ENCODE data around the gene CSTF3. TPM values are rescaled to one million over a fixed set of nuclear protein-coding genes. Genes with fewer than 3 reads are reported as not detected.
A peak's percentile ranks its signal among the peaks of the same experiment; 100 is the strongest.
"Not testable (repeated sequence)": the region's sequence is repeated elsewhere in the genome, so short reads cannot be mapped to it uniquely, and the experiment has no call there.

CSTF3 gene
- 10 to 100 TPM; 30.7 to 44.1 (median 38.8) TPM for polyA plus RNA-seq (ENCODE audit: insufficient read length in 10 of 10)
- long read RNA-seq, donor 1, transcript CSTF3-203 (3 exons, 1,132 nt) = major isoform, 8 of 17 reads
- long read RNA-seq, donor 1, transcript CSTF3-202 (2 exons, 715 nt) = major isoform, 8 of 17 reads
- long read RNA-seq, donor 1, partial matches to known transcripts = 0 of 17 reads
- long read RNA-seq, donor 1, other reads (novel, unspliced or antisense) = 0 of 17 reads
- long read RNA-seq, donor 2, transcript CSTF3-202 (2 exons, 715 nt) = major isoform, 10 of 22 reads
- long read RNA-seq, donor 2, transcript CSTF3-203 (3 exons, 1,132 nt) = major isoform, 10 of 22 reads
- long read RNA-seq, donor 2, partial matches to known transcripts = 0 of 22 reads
- long read RNA-seq, donor 2, other reads (novel, unspliced or antisense) = 0 of 22 reads
- long read RNA-seq, donor 3 = 0 reads
- long read RNA-seq, donor 4, transcript CSTF3-203 (3 exons, 1,132 nt) = major isoform, 17 of 28 reads
- long read RNA-seq, donor 4, transcript CSTF3-202 (2 exons, 715 nt) = minor isoform, 11 of 28 reads
- long read RNA-seq, donor 4, partial matches to known transcripts = 0 of 28 reads
- long read RNA-seq, donor 4, other reads (novel, unspliced or antisense) = 0 of 28 reads
- long read RNA-seq, donor 5, transcript CSTF3-203 (3 exons, 1,132 nt) = major isoform, 20 of 27 reads
- long read RNA-seq, donor 5, transcript CSTF3-202 (2 exons, 715 nt) = minor isoform, 6 of 27 reads
- long read RNA-seq, donor 5, partial matches to known transcripts = 0 of 27 reads
- long read RNA-seq, donor 5, other reads (novel, unspliced or antisense) = 0 of 27 reads
- long read RNA-seq, donor 6, transcript CSTF3-202 (2 exons, 715 nt) = major isoform, 15 of 45 reads
- long read RNA-seq, donor 6, transcript CSTF3-203 (3 exons, 1,132 nt) = major isoform, 15 of 45 reads
- long read RNA-seq, donor 6, partial matches to known transcripts = 13 of 45 reads
- long read RNA-seq, donor 6, other reads (novel, unspliced or antisense) = 0 of 45 reads
- long read RNA-seq, donor 7, transcript CSTF3-203 (3 exons, 1,132 nt) = minor isoform, 13 of 30 reads
- long read RNA-seq, donor 7, transcript CSTF3-202 (2 exons, 715 nt) = major isoform, 16 of 30 reads
- long read RNA-seq, donor 7, partial matches to known transcripts = 0 of 30 reads
- long read RNA-seq, donor 7, other reads (novel, unspliced or antisense) = 0 of 30 reads
- long read RNA-seq, donor 8, transcript CSTF3-203 (3 exons, 1,132 nt) = major isoform, 12 of 23 reads
- long read RNA-seq, donor 8, transcript CSTF3-202 (2 exons, 715 nt) = minor isoform, 11 of 23 reads
- long read RNA-seq, donor 8, partial matches to known transcripts = 0 of 23 reads
- long read RNA-seq, donor 8, other reads (novel, unspliced or antisense) = 0 of 23 reads
- long read RNA-seq, donor 9, partial matches to known transcripts = 0 of 3 reads
- long read RNA-seq, donor 9, other reads (novel, unspliced or antisense) = 0 of 3 reads

GRCh38 chr11:33161120-33162005, at the start of gene CSTF3:
CSTF3 (minus strand) TSS chr11:33161480; CDS start chr11:33161325, 155 bp downstream.
- peak; percentile 100 for DNase-seq

DNA sequence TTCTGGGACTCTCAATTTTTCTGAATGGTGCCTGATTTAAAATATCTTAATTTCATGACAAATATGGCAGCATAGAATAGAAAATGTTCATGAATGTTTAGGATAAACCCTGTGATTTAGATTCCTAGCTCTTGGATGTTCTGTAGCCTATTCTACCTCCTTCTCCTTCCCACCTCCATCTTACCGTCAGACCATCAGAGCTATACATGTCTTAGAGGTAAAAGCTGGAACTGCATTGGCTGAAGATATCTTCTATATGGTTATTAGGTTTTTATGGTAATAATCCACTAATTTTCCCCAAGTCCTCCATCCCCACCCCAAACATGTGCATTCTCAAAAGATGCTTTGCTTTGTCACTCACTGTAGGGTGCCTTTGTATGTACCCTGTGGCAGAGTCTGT, 46.9 kb upstream of the CSTF3 start:
- DNase-seq = no peak

DNA sequence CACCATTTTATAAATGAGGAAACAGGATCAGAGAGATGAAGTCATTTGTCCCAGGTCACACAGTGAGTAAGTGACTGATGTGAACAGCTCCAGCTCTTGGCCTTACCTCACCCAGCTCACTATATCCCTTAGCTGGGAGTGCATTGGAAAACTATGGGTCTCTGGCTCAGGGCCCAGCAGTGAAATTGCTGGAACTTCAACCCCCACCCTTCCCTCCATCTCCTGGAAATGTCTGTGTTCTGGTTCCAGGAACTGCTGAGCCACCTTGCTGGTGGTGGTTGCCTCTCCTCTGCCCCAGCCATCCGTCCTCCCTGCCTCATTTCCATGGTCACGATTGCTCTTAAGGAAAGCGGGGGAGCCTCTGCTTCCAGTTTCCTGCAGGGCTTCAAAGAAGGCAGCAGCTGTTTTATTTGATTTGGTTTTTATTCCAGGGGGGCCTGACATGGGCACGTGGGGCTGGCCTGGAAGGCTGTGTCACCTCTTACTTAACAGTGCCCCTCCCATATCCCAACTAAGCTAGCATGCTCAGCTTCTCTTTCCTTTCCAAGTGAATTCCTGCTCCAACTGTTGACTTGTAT, 46.2 kb upstream of the CSTF3 start:
- peak; percentile 35 to 45 (median 41) for DNase-seq

- DNase-seq = peak in 1 of 3 donors; percentile 26
Measured at GRCh38 chr11:33197915-33198727, 36.8 kb upstream of the CSTF3 start.

- DNase-seq = peak in 1 of 3 donors; percentile 27
Measured at GRCh38 chr11:33195462-33196173, 34.3 kb upstream of the CSTF3 start.

DNA sequence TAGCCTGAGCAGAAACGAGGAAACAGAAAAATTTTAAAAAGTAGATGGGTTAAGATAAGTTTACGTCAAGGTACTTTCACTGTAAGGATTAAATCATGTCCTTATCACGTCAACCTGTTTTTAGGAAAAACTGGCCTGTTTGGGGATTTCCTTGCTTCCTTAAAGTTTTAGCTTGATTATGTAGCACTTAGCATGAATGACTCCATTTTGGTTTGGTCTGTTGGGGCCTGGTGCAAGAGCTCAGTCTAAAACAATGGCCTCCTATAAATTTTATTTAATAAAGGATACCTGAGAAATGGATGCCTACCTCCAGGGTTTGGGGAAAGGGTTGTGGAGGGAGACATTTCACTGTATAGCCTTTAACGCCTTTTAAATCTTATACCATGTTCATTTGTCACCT, 33.2 kb upstream of the CSTF3 start:
- DNase-seq = no peak

DNA sequence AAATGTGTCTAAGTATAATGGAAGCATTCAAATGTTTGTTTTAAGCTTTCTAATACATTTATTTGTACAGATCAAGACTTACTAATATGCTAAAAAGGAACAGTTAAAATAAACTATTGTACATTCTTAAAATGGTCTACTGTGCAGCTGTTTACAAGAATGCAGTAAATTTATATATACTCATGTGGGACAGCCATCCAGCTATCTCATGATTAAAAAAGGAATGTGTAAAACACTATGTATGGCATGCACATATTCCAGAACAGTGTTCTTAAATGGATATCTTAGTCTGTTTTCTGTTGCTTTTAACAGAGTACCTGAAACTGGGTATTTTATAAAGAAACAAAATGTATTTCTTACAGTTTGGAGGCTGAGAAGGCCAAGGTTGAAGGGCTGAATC, 30.2 kb upstream of the CSTF3 start:
- no peak for DNase-seq

GRCh38 chr11:33187998-33188722, 26.9 kb upstream of the CSTF3 start:
- peak in 1 of 3 donors; percentile 44 for DNase-seq

- DNase-seq = peak; percentile 33 to 56 (median 52)
Measured at GRCh38 chr11:33185756-33186155, 24.5 kb upstream of the CSTF3 start.

- DNase-seq = no peak
Measured at GRCh38 chr11:33182246-33182878, 21.1 kb upstream of the CSTF3 start.

- DNase-seq = no peak
Measured at GRCh38 chr11:33179348-33179803, 18.1 kb upstream of the CSTF3 start.

GRCh38 chr11:33178443-33179180, 17.3 kb upstream of the CSTF3 start:
- DNase-seq = no peak

- DNase-seq = no peak
Measured at GRCh38 chr11:33177676-33178336, 16.5 kb upstream of the CSTF3 start.

- not testable (repeated sequence) for DNase-seq
Measured at GRCh38 chr11:33176760-33177159, 15.5 kb upstream of the CSTF3 start.

DNA sequence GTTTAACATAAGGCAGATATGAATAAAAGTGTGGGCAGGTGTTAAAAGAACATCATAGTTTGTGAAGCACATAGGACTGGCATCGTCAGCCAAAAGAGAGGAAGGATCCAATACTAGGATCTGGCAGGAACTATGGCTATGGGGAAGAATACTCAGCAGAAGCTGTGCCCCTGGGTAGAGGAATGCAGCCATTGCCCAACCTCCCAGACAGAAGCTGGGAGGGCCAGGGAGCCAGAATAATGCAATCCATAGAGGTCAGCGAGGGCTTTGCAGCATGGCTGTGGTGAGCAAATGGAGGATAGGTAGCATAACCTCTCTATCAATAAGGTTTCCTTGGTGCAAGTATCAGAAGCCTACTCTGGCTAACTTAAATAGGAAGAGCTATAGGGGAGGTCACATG, 11.7 kb upstream of the CSTF3 start:
- no peak for DNase-seq

DNA sequence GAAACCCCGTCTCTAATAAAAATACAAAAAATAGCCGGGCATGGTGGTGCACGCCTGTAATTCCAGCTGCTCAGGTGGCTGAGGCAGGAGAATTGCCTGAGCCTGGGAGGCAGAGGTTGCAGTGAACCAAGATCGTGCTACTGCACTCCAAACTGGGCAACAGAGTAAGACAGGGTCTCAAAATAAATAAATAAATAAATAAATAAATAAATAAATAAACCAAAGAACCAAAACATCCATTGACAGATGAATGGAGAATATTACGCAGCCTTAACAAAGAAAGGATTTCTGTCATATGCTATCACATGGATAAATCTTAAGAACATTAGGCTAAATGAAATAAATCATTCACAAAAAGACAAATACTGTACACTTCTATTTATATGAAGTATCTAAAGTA, 11.1 kb upstream of the CSTF3 start:
- DNase-seq = no peak

Data from muscle of back (tissue), 13 donors.